HG02588 (cell line): ENCODE results near the gene SUN2.

Experiments
- ATAC-seq: cut with Tn5 transposase; IDR thresholded peaks from one replicate; pipeline ENCODE4 v1.9.1; 2021; ENCODE audit warnings: mild to moderate bottlenecking, moderate library complexity; ENCODE audit not compliant: unreplicated experiment

Gene SUN2

DNA sequence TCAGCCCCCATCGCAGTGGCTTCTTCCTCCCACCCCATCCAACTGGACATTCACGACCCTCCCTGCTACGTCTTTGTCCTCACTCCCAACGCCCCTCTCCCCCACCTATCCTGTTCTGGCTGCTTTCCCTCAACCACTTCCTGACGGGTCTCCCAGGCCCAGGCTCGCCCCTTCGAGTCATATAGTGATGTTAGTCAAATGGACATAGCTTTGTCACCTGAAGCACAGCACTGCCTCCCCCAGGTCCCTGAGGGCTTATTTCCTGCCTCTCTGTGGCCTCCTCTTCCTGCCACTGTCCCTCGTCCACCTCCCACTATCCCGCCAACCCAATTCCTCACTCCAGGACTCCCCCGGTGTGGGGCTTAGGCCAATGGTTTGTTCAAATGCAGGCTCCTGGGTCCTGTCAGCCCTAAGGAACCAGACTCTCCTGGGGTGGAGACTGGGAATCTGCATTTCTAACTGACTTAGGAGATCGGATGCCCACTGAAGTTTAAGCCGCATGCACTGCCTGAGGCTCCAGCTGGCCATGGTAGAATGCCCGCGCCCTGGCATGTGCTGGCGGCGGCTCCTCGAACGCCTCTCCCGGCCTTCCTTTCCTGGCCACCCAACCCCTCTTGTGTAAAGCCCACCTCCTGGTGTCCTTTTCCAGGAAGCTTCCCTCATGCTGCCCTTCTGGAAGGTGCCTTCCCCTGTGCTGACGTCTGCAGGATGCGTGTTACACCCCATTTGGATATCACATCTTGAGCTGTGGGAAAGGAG, 18.3 kb downstream of the SUN2 start:
- ATAC-seq: no peak

DNA sequence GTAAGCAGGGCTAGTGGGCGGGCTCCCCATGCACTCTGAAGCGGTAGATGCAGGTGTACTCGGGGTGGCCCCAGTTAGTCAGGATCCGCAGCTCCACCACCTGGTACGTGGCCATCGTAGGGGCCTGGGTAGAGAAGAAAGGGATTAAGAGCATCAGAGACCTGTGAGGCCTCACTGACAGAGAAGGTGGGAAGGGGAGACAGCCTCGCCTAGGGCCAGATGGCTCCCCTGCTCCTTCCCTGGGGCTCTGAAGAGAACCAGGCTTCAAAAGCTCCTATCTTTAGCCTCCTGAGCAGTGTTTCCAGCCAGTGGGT, 19.6 kb downstream of the SUN2 start:
- ATAC-seq: no peak

DNA sequence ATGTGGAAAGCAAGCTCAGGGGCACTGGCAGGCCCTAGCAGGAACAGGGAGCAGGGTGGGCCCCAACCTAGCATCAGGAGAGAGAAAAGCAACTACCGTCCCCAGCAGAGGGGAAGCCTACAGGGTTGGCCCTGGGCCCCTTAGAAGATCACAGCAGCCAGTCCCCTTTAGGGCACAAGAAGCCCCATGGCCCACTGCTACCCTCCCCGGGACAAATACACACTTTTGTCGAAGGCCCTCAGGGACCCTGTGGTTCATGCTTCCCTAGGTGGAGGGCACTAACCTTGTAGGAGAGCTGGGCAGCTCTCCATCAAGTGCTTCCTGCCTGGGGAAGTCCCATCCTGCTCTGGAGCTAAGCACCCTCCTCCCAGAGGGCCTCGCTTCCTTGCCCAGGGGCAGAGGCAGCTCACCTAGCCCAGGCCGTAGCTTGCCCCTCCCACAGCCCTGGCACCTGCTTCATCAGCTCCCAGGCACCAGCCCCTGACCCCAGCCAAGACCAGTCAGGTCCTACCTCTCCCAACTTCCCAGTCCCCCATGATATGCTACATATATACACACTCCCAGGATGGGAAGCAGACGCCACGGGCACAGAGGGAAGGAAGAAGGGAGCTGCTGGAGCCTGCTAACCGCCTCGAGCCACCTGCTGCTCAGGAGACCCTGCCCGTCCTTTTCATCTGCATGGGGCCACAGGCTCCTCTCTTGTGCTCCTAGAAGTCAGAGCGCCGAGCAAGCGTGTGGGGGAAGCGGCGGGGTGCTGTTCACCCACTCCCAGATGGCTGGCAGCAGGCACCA, 20.1 kb downstream of the SUN2 start:
- ATAC-seq: no peak

GRCh38 chr22:38735126-38735464, 20.7 kb downstream of the SUN2 start:
- ATAC-seq: no peak

DNA sequence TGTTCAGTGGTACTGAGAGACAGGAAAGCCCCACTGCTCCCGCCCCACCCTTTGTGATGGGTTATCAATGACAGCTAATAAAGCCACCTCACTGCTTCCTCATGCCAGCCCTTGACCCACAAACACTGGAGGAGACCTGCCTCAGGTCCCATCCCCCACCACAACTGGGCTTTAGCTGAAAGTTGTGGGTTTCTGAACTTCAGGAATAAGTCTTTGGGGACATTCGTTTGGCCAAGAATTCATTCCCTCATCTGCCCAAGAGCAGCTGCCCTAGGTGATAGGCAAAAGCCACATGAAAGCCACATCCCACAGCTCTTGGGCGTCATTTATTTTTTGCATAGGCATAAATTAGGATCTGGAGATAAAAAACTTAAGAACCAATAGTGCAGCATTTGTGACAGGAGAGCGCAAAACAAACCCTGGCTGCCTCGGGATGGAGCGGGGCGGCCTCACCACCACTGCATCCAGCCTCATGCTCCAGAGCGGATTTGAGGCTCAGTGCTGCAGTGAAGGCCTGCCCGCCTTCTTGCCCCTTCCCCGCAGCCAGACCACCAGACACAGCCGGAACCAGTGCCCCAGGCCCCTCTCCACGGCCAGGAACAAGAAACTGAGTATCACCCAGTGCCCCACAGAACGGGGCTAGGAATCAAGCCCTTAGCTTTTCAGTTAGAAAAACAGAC, 21.2 kb downstream of the SUN2 start:
- ATAC-seq: no peak

- ATAC-seq: no peak
Observed at GRCh38 chr22:38733724-38734381, 21.9 kb downstream of the SUN2 start.

GRCh38 chr22:38733329-38733723, 22.5 kb downstream of the SUN2 start:
- ATAC-seq: no peak

- ATAC-seq: no peak
Observed at GRCh38 chr22:38732251-38732815, 23.5 kb downstream of the SUN2 start.

DNA sequence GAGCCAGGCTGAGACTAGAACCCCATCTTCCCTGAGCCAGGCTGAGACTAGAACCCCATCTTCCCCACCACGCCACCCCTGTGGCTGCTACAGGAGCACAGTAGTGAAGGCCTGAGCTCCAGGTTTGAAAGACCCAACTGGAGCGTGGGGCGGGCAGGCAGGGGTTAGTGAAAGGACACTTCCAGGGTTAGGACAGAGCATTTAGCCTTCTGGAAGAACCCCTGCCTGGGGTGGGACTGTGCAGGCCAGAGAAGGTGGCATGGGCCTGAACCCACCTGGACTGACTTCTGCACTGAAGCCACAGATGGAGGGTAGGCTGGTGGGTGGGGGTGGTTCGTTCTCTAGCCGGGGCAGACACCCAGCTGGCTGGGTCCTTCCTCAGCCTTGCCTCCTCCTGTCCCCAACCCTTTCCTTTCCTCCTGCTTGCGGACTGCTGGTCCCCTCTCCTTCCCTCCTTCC, 24.1 kb downstream of the SUN2 start:
- no peak for ATAC-seq

GRCh38 chr22:38730411-38730871, 25.4 kb downstream of the SUN2 start:
- no peak for ATAC-seq

GRCh38 chr22:38729946-38730345, 25.9 kb downstream of the SUN2 start:
- ATAC-seq: no peak

GRCh38 chr22:38728871-38729796, 26.7 kb downstream of the SUN2 start:
- no peak for ATAC-seq

GRCh38 chr22:38727530-38728451, 28.0 kb downstream of the SUN2 start:
- no peak for ATAC-seq

GRCh38 chr22:38727123-38727522, 28.7 kb downstream of the SUN2 start:
- no peak for ATAC-seq

DNA sequence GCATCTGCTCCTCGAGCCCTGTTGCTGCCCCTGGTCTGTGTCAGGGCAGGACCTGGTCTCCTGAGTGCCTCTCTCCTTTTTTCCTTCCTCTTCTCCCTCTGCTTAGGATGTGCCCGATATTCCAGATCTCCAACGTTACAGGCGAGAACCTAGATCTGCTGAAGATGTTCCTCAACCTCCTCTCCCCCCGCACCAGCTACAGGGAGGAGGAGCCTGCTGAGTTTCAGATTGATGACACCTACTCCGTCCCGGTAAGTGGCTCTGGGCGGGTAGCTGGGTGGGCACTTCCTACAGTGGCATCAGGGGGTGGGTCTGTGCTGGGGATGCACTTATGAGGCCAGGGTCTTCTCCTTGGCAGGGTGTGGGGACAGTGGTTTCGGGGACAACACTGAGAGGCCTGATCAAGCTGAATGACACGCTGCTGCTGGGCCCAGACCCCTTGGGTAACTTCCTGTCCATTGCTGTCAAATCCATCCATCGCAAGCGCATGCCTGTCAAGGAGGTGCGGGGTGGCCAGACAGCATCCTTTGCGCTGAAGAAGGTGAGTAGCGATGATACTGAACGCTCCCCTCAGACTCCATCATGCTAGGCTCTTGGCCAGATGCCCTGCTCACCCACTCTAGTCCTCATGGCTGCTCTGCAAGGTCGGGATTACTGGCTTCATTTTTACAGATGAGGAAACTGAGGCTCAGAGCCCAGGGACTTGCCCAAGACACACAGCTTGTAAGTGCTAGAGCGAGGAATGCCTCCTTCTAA, 29.7 kb downstream of the SUN2 start:
- ATAC-seq: no peak

GRCh38 chr22:38724926-38725571, 30.7 kb downstream of the SUN2 start:
- ATAC-seq: no peak

GRCh38 chr22:38724176-38724575, 31.6 kb downstream of the SUN2 start:
- ATAC-seq: no peak

DNA sequence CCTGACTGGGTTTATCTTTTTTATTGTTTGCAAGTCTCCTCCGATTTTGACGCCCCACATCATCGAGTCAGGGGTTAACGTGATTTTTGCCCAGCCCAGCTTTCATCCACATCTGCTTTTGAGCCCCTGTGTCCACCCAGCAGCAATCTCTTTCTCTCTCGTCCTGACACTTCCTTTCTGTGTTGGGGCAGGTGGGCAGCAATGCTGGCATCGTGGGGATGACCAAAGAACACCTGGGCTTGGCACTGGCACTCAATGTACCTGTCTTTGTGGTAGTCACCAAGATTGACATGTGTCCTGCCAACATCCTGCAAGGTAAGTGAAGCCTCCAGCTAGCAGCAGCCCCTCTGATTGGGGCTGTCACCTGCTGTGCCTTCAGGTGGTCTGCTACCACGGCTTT, 34.2 kb downstream of the SUN2 start:
- no peak for ATAC-seq
